HepG2 (cell line): Measurements from ENCODE around the gene METTL26. TPM values are rescaled to one million over a fixed set of nuclear protein-coding genes. Genes with fewer than 3 reads are reported as not detected.
A peak's percentile ranks its signal among the peaks of the same experiment; 100 is the strongest.

Experiments used
- AGO1 ChIP-seq: fragments of 200-400 bp; formaldehyde crosslinking; IDR thresholded peaks from 2 replicates; pipeline ENCODE4 v1.6.1; 2017; ENCODE audit warnings: mild to moderate bottlenecking, low read depth, low read length, moderate library complexity; ENCODE audit not compliant: poor library complexity, severe bottlenecking
- ATF2 ChIP-seq: sonication (generic); formaldehyde crosslinking; IDR thresholded peaks from 2 replicates; pipeline ENCODE4 v1.4.0; 2020; ENCODE audit warnings: missing genetic modification reagents
- FOXA3 ChIP-seq: IDR thresholded peaks from 2 replicates; pipeline ENCODE4 v1.6.1; 2016; ENCODE audit warnings: missing genetic modification reagents, missing compliant biosample characterization
- HOXA7 ChIP-seq: sonication (generic); formaldehyde crosslinking; IDR thresholded peaks from 2 replicates; pipeline ENCODE4 v1.8.1; 2022; ENCODE audit warnings: mild to moderate bottlenecking, missing genetic modification reagents, moderate library complexity
- IKZF1 ChIP-seq: fragments of 450-650 bp; IDR thresholded peaks from 2 replicates; pipeline ENCODE4 v1.7.1; 2016
- JUN ChIP-seq: sonication (generic); formaldehyde crosslinking; IDR thresholded peaks from 2 replicates; pipeline ENCODE4 v1.4.0; 2020; ENCODE audit warnings: mild to moderate bottlenecking, missing genetic modification reagents
- MAF1 ChIP-seq: sonication (generic); formaldehyde crosslinking; IDR thresholded peaks from 2 replicates; pipeline ENCODE4 v1.5.0; 2020; ENCODE audit warnings: missing genetic modification reagents, borderline replicate concordance
- MBD4 ChIP-seq: IDR thresholded peaks from 2 replicates; pipeline ENCODE4 v1.6.1; 2012; ENCODE audit warnings: low read length, inconsistent platforms, borderline replicate concordance
- MYC ChIP-seq: sonication (generic); formaldehyde crosslinking; IDR thresholded peaks from 2 replicates; pipeline ENCODE4 v1.9.0; 2021; ENCODE audit warnings: missing genetic modification reagents, borderline replicate concordance
- NBN ChIP-seq: fragments of 450-650 bp; conservative IDR thresholded peaks from 2 replicates; pipeline ENCODE4 v1.6.1; 2017
- POLR2AphosphoS5 ChIP-seq: IDR thresholded peaks from 2 replicates; pipeline ENCODE4 v1.6.1; 2012; ENCODE audit warnings: low read depth, low read length
- RNF2 ChIP-seq: fragments of 450-650 bp; conservative IDR thresholded peaks from 2 replicates; pipeline ENCODE4 v1.6.1; 2016; ENCODE audit warnings: low read depth
- TCF12 ChIP-seq, 2 experiments: fragments of 450-650 bp in 1 of 2; sonication (generic) in 1 of 2; formaldehyde crosslinking in 1 of 2; IDR thresholded peaks; 2 replicates each; pipeline versions ENCODE4 v1.6.1 to v1.8.0; 2017 to 2022; ENCODE audit warnings: antibody characterized with exemption in 1 of 2, mild to moderate bottlenecking in 1 of 2, missing genetic modification reagents in 1 of 2, moderate library complexity in 1 of 2
- TEAD3 ChIP-seq: optimal IDR thresholded peaks from 2 replicates; pipeline ENCODE3; 2016; ENCODE audit warnings: borderline replicate concordance
- TMF1 ChIP-seq: sonication (generic); formaldehyde crosslinking; IDR thresholded peaks from 2 replicates; pipeline ENCODE4 v1.8.1; 2022; ENCODE audit warnings: low read depth, missing genetic modification reagents
- TOE1 ChIP-seq: sonication (generic); formaldehyde crosslinking; IDR thresholded peaks from 2 replicates; pipeline ENCODE4 v1.4.0; 2020; ENCODE audit warnings: mild to moderate bottlenecking, missing genetic modification reagents
- ZBTB2 ChIP-seq: sonication (generic); formaldehyde crosslinking; IDR thresholded peaks from 2 replicates; pipeline ENCODE4 v1.8.0; 2022; ENCODE audit warnings: low read depth, missing genetic modification reagents
- ZNF205 ChIP-seq: IDR thresholded peaks from 2 replicates; pipeline ENCODE4 v1.6.1; 2018; ENCODE audit warnings: missing biosample characterization, missing genetic modification reagents
- ZNF207 ChIP-seq: fragments of 450-650 bp; IDR thresholded peaks from 2 replicates; pipeline ENCODE4 v1.6.1; 2016; ENCODE audit warnings: antibody characterized with exemption, borderline replicate concordance
- ZNF281 ChIP-seq: sonication (generic); formaldehyde crosslinking; IDR thresholded peaks from 2 replicates; pipeline ENCODE4 v1.4.0; 2020; ENCODE audit warnings: missing genetic modification reagents, borderline replicate concordance
- ZNF329 ChIP-seq: sonication (generic); formaldehyde crosslinking; IDR thresholded peaks from 2 replicates; pipeline ENCODE4 v1.9.0; 2021; ENCODE audit warnings: low read depth, mild to moderate bottlenecking, missing genetic modification reagents
- ZNF768 ChIP-seq: sonication (generic); formaldehyde crosslinking; IDR thresholded peaks from 2 replicates; pipeline ENCODE4 v1.4.0; 2020; ENCODE audit warnings: missing genetic modification reagents
- ZNF776 ChIP-seq: sonication (generic); formaldehyde crosslinking; IDR thresholded peaks from 2 replicates; pipeline ENCODE4 v1.4.0; 2020; ENCODE audit warnings: mild to moderate bottlenecking, missing genetic modification reagents
- ZSCAN12 ChIP-seq: sonication (generic); formaldehyde crosslinking; IDR thresholded peaks from 2 replicates; pipeline ENCODE4 v1.9.0; 2021; ENCODE audit warnings: mild to moderate bottlenecking, missing genetic modification reagents
- ZSCAN21 ChIP-seq: sonication (generic); formaldehyde crosslinking; IDR thresholded peaks from 2 replicates; pipeline ENCODE4 v1.8.0; 2022; ENCODE audit warnings: mild to moderate bottlenecking, missing genetic modification reagents, moderate library complexity, borderline replicate concordance
- ZSCAN30 ChIP-seq: sonication (generic); formaldehyde crosslinking; IDR thresholded peaks from 2 replicates; pipeline ENCODE4 v1.5.0; 2020; ENCODE audit warnings: mild to moderate bottlenecking, missing genetic modification reagents
- polyA plus RNA-seq, 8 experiments: library from polyadenylated mRNA; depleted of rRNA in 3 of 8; stranded (reverse) in 7 of 8; unstranded in 1 of 8; fragments of >200 nt; fragmentation: Illumina TruSeq in 4 of 8; extraction: Trizol in 4 of 8; gene quantifications; 2 replicates each; pipeline versions ENCODE4 v1.2.1 to v1.2.3, GENCODE V29; 2011 to 2016; ENCODE audit warnings: low read depth in 4 of 8, missing spikeins in 1 of 8, mixed read lengths in 1 of 8; ENCODE audit not compliant: insufficient read depth in 1 of 8
- total RNA-seq, 5 experiments: library from RNA; depleted of rRNA; stranded (reverse); fragments of >200 nt; fragmentation: Illumina TruSeq; extraction: Trizol; gene quantifications; 2 replicates each; pipeline ENCODE4 v1.2.3, GENCODE V29; 2016; ENCODE audit warnings: low read depth in 1 of 5

METTL26 gene
- total and polyA plus RNA-seq, 2 of the 13 experiments (the other 11 are each of a cell fraction or from before 2014, with no cell fraction given) = 65.5 to 70.1 TPM

DNA sequence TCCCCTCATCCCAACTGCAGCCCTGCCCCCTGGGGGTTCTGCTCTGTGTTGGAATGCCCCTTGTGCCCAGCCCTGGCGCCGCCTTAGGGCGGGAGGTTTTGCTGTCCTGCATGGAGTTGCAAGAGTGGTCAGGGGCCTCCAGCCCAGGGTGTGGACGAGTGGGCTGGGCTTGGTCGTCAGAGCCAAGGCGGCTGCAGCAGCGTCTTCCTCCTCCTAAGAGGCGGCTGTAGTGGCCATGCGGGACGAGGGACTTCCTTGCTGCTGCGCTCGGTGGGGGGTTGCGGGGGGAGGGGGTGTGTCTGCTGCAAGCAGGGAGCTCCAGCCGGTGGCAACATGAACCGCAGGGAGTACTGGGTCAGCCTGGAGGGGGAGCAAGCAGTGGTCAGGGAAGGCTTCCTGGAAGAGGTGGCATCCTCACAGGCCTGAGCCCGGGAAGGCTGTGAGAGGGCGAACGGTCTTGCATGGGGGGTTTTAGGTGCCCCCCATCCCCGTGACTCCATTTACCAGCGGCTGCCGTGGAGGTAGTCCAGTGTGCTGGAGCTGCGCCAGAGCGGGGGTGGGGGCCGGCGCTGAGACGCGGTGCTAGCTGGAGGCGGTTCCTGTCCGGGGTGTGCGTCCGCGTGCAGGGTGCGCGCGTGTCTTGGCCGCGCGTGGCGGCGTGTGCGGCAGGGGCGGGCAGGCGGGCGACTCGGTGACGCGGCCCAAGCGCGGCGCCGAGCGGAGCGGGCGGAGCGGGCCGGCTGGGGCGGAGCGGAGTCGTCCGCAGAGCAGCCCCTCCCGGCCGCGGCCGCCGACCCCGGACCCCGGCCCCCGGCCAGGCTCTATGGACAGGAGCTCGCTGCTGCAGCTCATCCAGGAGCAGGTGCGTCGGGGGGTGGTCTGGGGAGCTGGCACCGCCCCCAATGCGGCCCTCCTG is 39.1 kb upstream of the METTL26 start, which contains the start of gene RHBDL1 (continued):
- no peak for TF ChIP-seq IKZF1
- no peak for TF ChIP-seq ZSCAN12 (CRISPR knock-in tag)
- TF ChIP-seq TEAD3 (CRISPR knock-in tag) = no peak
- 0 out of 2 replicates have a peak, but pooled peaks have one; percentile 26 for TF ChIP-seq TMF1 (CRISPR knock-in tag)
- no peak for TF ChIP-seq NBN
- no peak for TF ChIP-seq MAF1
- TF ChIP-seq ZNF768 = peak; percentile 13; the same call in 1 of the 2 replicates
- 0 out of 2 replicates have a peak, but pooled peaks have one; percentile 28 for TF ChIP-seq ZNF205 (CRISPR knock-in tag)
- TF ChIP-seq ZBTB2 = no peak
- no peak for TF ChIP-seq TOE1 (CRISPR knock-in tag)
- no peak for TF ChIP-seq JUN (CRISPR knock-in tag)
- 0 out of 2 replicates have a peak, but pooled peaks have one; percentile 11 for TF ChIP-seq MYC (CRISPR knock-in tag)
- no peak for TF ChIP-seq ZNF207
- no peak for TF ChIP-seq ATF2
- no peak for TF ChIP-seq ZNF329
- no peak for TF ChIP-seq TCF12 (IDR thresholded peaks at IDR 0.05)
- no peak for TF ChIP-seq TCF12 (CRISPR knock-in tag; IDR thresholded peaks at IDR 0.05)
- no peak for TF ChIP-seq ZNF776
- no peak for TF ChIP-seq RNF2
- TF ChIP-seq ZSCAN21 (CRISPR knock-in tag) = peak; percentile 76; the same call in 1 of the 2 replicates
- TF ChIP-seq ZSCAN30 = no peak
- TF ChIP-seq HOXA7 (CRISPR knock-in tag) = no peak
- peak; percentile 91 for TF ChIP-seq AGO1
- no peak for TF ChIP-seq MBD4
- no peak for TF ChIP-seq POLR2AphosphoS5
- peak; percentile 34; the same call in 1 of the 2 replicates for TF ChIP-seq ZNF281 (CRISPR knock-in tag)
- no peak for TF ChIP-seq FOXA3 (CRISPR knock-in tag)
